Motor neuron (in vitro differentiated cells): ENCODE measurements around the gene RBM18. TPM values are rescaled to one million over a fixed set of nuclear protein-coding genes. Genes with fewer than 3 reads are reported as not detected.
A peak's percentile ranks its signal among the peaks of the same experiment; 100 is the strongest.

Source experiments
- ATAC-seq, 8 experiments: fragments of 200-7000 bp; cut with Tn5 transposase; replicated peaks in 6 of 8; 2 replicates each; pipeline ENCODE4 v1.8.0; 2021; ENCODE audit warnings: mild to moderate bottlenecking in 8 of 8, moderate library complexity in 8 of 8
- H3K27ac ChIP-seq, 2 donors: fragments of 250-450 bp; sonication (Bioruptor Pico); 2 replicates each; pipeline ENCODE4 v1.9.0; 2021; ENCODE audit warnings: antibody characterized with exemption in 2 of 2, mild to moderate bottlenecking in 2 of 2, moderate library complexity in 1 of 2
- H3K4me1 ChIP-seq, 2 donors: fragments of 250-450 bp; sonication (Bioruptor Pico); replicated peaks in 1 of 2; 2 replicates each; pipeline ENCODE4 v1.6.1; 2021; ENCODE audit warnings: antibody characterized with exemption in 2 of 2, mild to moderate bottlenecking in 2 of 2, moderate library complexity in 1 of 2
- H3K4me3 ChIP-seq, 5 donors: fragments of 250-450 bp; sonication (Bioruptor Pico); 2 replicates each; pipeline ENCODE4 v1.9.0; 2021; ENCODE audit warnings: antibody characterized with exemption in 5 of 5, mild to moderate bottlenecking in 5 of 5, moderate library complexity in 4 of 5
- WGBS, 10 experiments: fragments of 450-650 bp; shearing (Covaris generic); methylation state at CpG; one replicate each; pipeline ENCODE4 v1.0.0; 2022; 5-methylcytosine and 5-hydroxymethylcytosine counted together
- in situ Hi-C, 9 experiments: fragments of 400-800 bp; cut with MboI; loops; one replicate each; pipeline ENCODE4 v1.15.0; 2021; ENCODE audit warnings: low sequenced_read_pairs in 9 of 9, low pct_unique_long_range_greater_than_20kb in 2 of 9; ENCODE audit not compliant: unreplicated experiment in 9 of 9
- total RNA-seq, 8 experiments: library from RNA; unstranded; fragments of 300-600 nt; gene quantifications; 2 replicates each; pipeline versions ENCODE4 v1.2.3 to v1.2.4, GENCODE V29; 2022

Gene RBM18
- total RNA-seq, 8 experiments from 2014 or later: 11.7 to 19.2 (median 15.4) TPM

- in situ Hi-C loops: no loop called here
- H3K4me3 ChIP-seq: no peak overlapping the region
- no peak overlapping the region for H3K27ac ChIP-seq
- H3K4me1 ChIP-seq: peaks cover 2 to 10% of the 10 kb centered on the region in 2 donors
- ATAC-seq: peak in 6 of 8 experiments; percentile 12 to 80 (median 29)
- WGBS, 10 experiments: 51 to 100% (median 100%) methylated on average over 1 to 4 of the region's 12 CpGs; no CpG with 5 or more reads in 3 of the 10 experiments
These were observed 73.9 kb downstream of the RBM18 start for GRCh38 chr9:122190597-122191381.

- WGBS, 10 experiments: 20 to 100% (median 92%) methylated on average over 1 to 5 of the region's 6 CpGs; no CpG with 5 or more reads in 3 of the 10 experiments
- no peak for ATAC-seq
These were observed 76.3 kb downstream of the RBM18 start for GRCh38 chr9:122188369-122188768.

More at GRCh38 chr9:122188369-122188768, 76.3 kb downstream of the RBM18 start:
- Histone ChIP-seq H3K4me3 (no peak overlapping the region), H3K4me1 (peaks cover 2 to 10% of the 10 kb centered on the region in 2 donors), H3K27ac (no peak overlapping the region)
- in situ Hi-C loops: no loop called here

Other genes starting within 250 kb of the RBM18 start
- gene TTLL11, start 171.5 kb downstream of the RBM18 start, total RNA-seq: 10 to 100 TPM in 5 of 8 experiments, 1 to 10 TPM in 3; 5.7 to 16.9 (median 11.2) TPM
- gene NDUFA8, start 105.1 kb downstream of the RBM18 start, total RNA-seq: 100 to 1,000 TPM in 1 of 8 experiments, 10 to 100 TPM in 7; 40.9 to 119 (median 64.1) TPM
- 10 to 100 TPM in 1 of 8 experiments, 1 to 10 TPM in 3, under 1 TPM in 1, not detected in 3; 0.54 to 43.3 (median 1.2) TPM for gene MORN5, start 104.9 kb downstream of the RBM18 start, total RNA-seq
- gene LHX6, start 35.9 kb downstream of the RBM18 start, total RNA-seq: 1 to 10 TPM in 2 of 8 experiments, under 1 TPM in 6; 0.14 to 3.9 (median 0.60) TPM
- 10 to 100 TPM; 23.1 to 81.6 (median 31.1) TPM for gene MRRF, start within 50 bp of the RBM18 start, total RNA-seq
- 1 to 10 TPM in 2 of 8 experiments, under 1 TPM in 6; 0.05 to 3.2 (median 0.24) TPM for gene PTGS1, start 106.2 kb upstream of the RBM18 start, total RNA-seq
- under 1 TPM in 2 of 8 experiments, not detected in 6; 0.33 to 0.80 TPM for gene OR1J1, start 213.1 kb upstream of the RBM18 start, total RNA-seq
- not detected for gene OR1J2, start 246.0 kb upstream of the RBM18 start, total RNA-seq